Activated effector memory CD4-positive, alpha-beta T cell treated with Interleukin-2 at 50 U/mL for 16 hours (primary cell): ENCODE results near the gene WNT3.
A peak's percentile ranks its signal among the peaks of the same experiment; 100 is the strongest.
"Not testable (repeated sequence)": the region's sequence is repeated elsewhere in the genome, so short reads cannot be mapped to it uniquely, and the experiment has no call there.

Experiments used
- DNase-seq: peaks from one replicate; pipeline ENCODE4 v3.0.0-alpha.2; 2020

WNT3 gene, protein sequence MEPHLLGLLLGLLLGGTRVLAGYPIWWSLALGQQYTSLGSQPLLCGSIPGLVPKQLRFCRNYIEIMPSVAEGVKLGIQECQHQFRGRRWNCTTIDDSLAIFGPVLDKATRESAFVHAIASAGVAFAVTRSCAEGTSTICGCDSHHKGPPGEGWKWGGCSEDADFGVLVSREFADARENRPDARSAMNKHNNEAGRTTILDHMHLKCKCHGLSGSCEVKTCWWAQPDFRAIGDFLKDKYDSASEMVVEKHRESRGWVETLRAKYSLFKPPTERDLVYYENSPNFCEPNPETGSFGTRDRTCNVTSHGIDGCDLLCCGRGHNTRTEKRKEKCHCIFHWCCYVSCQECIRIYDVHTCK

DNA sequence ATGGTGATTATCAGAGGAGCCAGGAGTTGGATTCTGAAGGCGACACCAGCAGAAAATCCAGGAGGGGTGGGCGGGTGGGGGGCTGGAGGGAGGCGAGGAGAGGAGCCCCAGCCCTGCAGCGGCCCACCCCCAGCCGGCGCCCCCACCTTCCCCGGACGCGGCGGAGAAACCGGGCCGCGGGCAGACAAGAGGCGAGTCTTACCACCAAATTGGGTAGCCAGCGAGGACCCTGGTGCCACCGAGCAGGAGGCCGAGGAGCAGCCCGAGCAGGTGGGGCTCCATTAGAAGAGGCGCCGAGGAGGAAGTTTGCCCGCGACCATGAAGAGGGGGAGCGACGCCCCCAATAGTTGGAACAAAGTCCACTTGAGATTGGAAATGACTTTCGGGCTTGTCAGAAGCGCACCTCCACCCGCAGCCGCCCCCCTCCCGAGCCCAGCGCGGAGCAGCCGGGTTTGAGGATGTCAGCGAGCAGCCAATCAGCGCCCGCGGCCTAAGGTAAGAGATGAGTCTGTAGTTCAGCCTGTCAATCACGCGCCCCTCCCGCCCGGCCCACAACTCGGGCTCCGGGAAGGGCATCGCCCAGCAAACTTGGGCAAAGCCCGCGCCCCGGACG lies at the start of gene WNT3:
Gene WNT3, minus strand, starts transcription at position 377 of the 613 bp plus-strand sequence. Its CDS starts 95 bp downstream, at position 282.
- peak; percentile 25 for DNase-seq

DNA sequence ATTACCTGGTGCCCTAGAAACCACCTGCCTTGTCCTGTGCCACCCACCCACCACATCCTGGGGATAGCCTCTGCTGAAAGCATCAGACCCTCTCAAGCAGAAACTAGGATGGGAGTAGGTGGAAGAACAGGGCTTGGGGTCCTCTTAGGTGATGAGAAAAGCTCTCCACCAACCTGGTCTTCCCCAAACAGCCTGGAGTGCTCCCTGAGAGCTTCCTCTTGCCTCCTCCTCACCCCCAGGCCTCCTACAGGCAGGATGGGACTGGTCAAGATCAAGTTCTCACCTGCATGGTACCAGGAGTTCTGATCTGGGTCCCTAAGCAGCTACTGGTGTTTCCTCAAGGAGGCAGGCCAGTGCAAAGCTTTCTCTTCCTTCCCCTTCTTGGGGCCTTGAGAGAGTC lies 48.3 kb upstream of the WNT3 start:
- DNase-seq, result no peak

GRCh38 chr17:46866325-46866724 lies 47.8 kb upstream of the WNT3 start:
- DNase-seq, result no peak

- DNase-seq, result no peak
Measured at GRCh38 chr17:46865100-46865499, 46.6 kb upstream of the WNT3 start.

- DNase-seq, result no peak
Measured at GRCh38 chr17:46863383-46864121, 45.1 kb upstream of the WNT3 start.

DNA sequence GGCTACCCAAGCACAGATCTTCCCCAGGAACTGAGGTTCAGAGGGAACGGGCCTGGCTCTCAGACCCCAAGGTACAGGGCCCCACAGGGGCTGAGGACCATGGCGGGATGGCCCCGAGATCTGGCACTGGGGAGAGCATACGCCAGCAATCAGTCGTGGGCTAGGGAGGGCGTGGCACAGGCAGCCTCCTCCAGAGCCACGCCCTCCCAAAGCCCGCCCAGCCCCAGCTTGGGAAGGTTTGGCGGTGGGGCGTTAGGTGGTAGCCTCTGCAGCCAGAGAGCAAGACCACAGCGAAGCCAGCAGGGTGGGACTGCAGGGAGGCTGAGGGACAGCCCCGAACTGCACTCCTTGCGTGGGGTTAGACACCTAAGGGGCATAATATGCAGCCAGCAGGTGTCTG lies 44.5 kb upstream of the WNT3 start:
- DNase-seq, result no peak

DNA sequence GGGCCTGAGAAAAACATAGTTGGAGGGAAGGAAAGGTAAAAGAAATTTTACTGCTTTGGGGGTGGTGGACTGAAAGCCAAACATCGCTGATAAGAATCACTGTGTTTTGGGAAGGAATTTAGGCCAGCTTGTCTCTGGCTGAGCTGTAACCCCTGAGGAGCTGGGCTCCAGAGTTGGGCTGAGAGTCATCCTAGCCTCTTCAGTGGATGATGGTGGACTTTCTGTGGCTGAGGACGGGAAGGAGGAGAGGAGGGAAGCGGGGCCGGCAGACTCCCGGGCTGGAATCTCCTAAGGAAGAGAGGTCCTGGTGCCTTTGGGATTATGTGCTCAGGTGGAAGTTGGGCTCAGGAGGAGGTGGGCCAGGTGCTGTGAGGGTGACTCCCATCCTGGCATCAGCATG lies 41.5 kb upstream of the WNT3 start:
- DNase-seq, result no peak

DNA sequence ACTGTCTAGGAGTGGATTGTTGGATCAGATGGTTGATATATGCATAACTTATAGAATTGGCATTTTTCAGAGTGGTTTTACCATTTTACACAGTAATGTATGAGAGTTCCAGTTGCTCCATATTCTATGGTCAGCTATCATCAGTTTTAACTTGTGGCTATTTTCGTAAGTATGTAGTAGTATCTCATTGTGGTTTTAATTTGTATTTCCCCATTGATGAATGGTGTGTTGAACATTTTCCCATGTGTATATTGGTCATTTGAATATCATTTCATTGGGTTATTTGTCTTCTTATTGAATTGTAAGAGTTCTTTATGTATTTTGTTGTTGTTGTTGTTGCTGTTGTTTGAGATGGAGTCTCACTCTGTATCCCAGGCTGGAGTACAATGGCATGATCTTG lies 39.1 kb upstream of the WNT3 start:
- no peak for DNase-seq

- DNase-seq, result no peak
Measured at GRCh38 chr17:46854948-46855347, 36.5 kb upstream of the WNT3 start.

DNA sequence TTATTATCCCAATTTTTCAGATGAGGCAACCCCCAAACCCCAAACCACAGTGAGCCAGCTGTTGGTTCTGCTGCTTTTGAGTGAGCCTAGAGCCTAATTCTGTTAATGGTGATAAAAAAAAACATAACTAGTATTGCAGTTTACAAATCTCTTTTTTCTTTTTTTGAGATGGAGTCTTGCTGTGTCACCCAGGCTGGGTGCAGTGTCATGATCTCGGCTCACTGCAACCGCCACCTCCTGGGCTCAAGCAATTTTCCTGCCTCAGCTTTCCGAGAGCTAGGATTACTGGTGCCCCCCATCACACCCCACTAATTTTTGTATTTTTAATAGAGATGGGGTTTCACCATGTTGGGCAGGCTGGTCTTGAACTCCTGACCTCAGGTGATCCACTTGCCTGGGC lies 36.0 kb upstream of the WNT3 start:
- no peak for DNase-seq

DNA sequence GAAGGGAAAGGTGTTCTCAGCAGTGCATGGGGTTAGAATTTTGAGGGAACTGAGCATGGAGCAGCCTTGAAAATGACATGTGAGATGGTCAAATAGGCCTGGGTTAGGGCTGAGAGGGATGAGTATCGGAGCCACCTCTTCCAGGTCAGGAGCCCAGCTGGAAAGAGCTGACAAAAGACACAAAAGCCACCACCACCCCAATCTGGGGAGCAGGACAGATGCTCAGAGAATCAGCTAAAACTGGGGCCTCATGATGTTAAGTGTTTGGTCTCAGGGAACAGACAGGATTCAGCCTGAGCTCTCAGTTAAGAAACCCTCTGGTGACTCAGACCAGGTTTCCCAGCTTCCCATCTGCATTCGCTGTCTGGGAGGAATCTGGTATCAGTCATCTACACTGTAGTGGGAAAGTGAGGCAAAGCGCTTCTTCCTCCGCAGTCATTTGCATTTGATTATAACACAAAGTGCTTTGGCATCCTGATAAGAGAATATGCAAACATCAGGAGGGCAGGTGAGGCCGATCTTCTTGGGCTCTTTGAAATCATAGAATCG lies 35.5 kb upstream of the WNT3 start:
- DNase-seq, result no peak

- no peak for DNase-seq
Measured at GRCh38 chr17:46851029-46851741, 32.7 kb upstream of the WNT3 start, which contains the start of gene WNT9B. TSS of gene WNT9B (plus strand) at chr17:46851583. CDS start at chr17:46851639, 56 bp downstream.

- no peak for DNase-seq
Measured at GRCh38 chr17:46850688-46851028, 32.2 kb upstream of the WNT3 start.

DNA sequence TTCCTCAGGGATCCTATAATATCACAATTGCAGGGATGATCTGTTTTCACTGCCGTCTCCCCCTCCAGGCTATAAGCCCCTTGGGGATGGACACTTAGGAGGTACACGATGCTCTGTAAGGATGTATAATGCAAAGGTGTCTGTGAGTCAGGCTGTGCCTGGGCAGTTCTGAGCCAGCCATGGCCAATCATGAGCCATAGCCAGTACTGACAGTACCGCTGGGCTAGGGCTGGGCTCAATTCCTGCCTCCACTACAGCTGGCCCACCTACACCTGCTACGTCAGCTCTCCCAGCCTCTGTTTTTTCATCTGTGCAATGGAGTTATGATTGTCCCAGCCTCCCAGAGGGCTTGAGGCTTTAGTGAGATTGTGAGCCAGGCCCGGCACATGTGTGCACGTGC lies 30.0 kb upstream of the WNT3 start:
- no peak for DNase-seq

GRCh38 chr17:46847204-46848191 lies 29.0 kb upstream of the WNT3 start:
- DNase-seq, result no peak

GRCh38 chr17:46842835-46843234 lies 24.3 kb upstream of the WNT3 start:
- DNase-seq, result no peak

- DNase-seq, result no peak
Measured at GRCh38 chr17:46841561-46842379, 23.3 kb upstream of the WNT3 start.

DNA sequence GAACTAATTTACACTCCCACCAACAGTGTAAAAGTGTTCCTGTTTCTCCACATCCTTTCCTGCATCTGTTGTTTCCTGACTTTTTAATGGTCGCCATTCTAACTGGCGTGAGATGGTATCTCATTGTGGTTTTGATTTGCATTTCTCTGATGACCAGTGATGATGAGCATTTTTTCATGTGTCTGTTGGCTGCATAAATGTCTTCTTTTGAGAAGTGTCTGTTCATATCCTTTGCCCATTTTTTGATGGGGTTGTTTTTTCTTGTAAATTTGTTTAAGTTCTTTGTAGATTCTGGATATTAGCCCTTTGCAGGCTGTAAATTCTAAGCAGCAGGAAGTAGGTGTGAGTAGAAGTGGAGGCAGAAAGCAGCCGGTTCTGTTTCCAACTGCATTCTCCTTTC lies 22.1 kb upstream of the WNT3 start:
- not testable (repeated sequence) for DNase-seq

DNA sequence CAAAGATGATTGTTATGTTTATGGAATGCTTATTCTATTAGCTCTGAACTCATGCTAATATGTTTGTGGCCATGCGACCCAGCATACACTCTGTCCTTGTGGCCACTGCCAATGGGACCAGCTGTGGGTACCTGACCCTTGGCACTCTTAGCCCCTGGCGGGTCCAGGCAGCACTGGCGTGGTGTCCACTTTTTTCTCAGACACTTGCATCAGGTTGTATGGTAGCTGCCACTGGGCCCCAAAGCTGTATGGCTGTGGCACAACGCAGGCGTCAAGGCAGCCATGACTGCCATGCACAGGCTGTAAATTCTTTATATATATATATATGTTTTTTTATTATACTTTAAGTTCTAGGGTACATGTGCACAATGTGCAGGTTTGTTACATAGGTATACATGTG lies 20.7 kb upstream of the WNT3 start:
- no peak for DNase-seq

- DNase-seq, result no peak
Measured at GRCh38 chr17:46837521-46837920, 19.0 kb upstream of the WNT3 start.

- DNase-seq, result no peak
Measured at GRCh38 chr17:46836500-46836899, 18.0 kb upstream of the WNT3 start.
